CD4-positive, alpha-beta T cell treated with Interleukin-6 at 100 ng/mL for 8 hours (primary cell): ENCODE results near the gene IQSEC2.

Experiments used
- DNase-seq: peaks from one replicate; pipeline ENCODE4 v3.0.0-alpha.2; 2020; ENCODE audit warnings: mixed read lengths, low spot score

The IQSEC2 gene

GRCh38 chrX:53281321-53281822 lies at the start of gene IQSEC2:
Gene IQSEC2 (minus strand): TSS chrX:53281584.
- DNase-seq, result no peak

GRCh38 chrX:53330331-53330730 lies 48.9 kb upstream of the IQSEC2 start:
- no peak for DNase-seq

- DNase-seq, result no peak
Observed at GRCh38 chrX:53324803-53325202, 43.4 kb upstream of the IQSEC2 start.

- DNase-seq, result no peak
Observed at GRCh38 chrX:53324085-53324484, 42.7 kb upstream of the IQSEC2 start.

- DNase-seq, result no peak
Observed at GRCh38 chrX:53323196-53323595, 41.8 kb upstream of the IQSEC2 start.

- no peak for DNase-seq
Observed at GRCh38 chrX:53321943-53322497, 40.6 kb upstream of the IQSEC2 start.

- no peak for DNase-seq
Observed at GRCh38 chrX:53321230-53321942, 40.0 kb upstream of the IQSEC2 start.

- DNase-seq, result no peak
Observed at GRCh38 chrX:53320543-53321229, 39.3 kb upstream of the IQSEC2 start.

- no peak for DNase-seq
Observed at GRCh38 chrX:53319614-53320542, 38.5 kb upstream of the IQSEC2 start.

GRCh38 chrX:53318766-53319353 lies 37.5 kb upstream of the IQSEC2 start:
- no peak for DNase-seq

GRCh38 chrX:53317365-53318069 lies 36.1 kb upstream of the IQSEC2 start:
- DNase-seq, result peak; percentile 68

- DNase-seq, result no peak
Observed at GRCh38 chrX:53316860-53317237, 35.5 kb upstream of the IQSEC2 start.

- no peak for DNase-seq
Observed at GRCh38 chrX:53316111-53316859, 34.9 kb upstream of the IQSEC2 start.

GRCh38 chrX:53313728-53314105 lies 32.3 kb upstream of the IQSEC2 start:
- no peak for DNase-seq

- peak; percentile 60 for DNase-seq
Observed at GRCh38 chrX:53312946-53313727, 31.8 kb upstream of the IQSEC2 start.

- no peak for DNase-seq
Observed at GRCh38 chrX:53309837-53310236, 28.5 kb upstream of the IQSEC2 start.

- DNase-seq, result no peak
Observed at GRCh38 chrX:53308836-53309235, 27.5 kb upstream of the IQSEC2 start.

- DNase-seq, result no peak
Observed at GRCh38 chrX:53305996-53306937, 24.9 kb upstream of the IQSEC2 start.
